K562 (cell line): ENCODE results near the gene COX4I2. TPM values are rescaled to one million over a fixed set of nuclear protein-coding genes. Genes with fewer than 3 reads are reported as not detected.
A peak's percentile ranks its signal among the peaks of the same experiment; 100 is the strongest.

Experiments used
- ATAC-seq: fragments of 200-7000 bp; cut with Tn5 transposase; 3 replicates; pipeline ENCODE4 v1.9.1; 2020; ENCODE audit warnings: moderate library complexity
- BruUV-seq: library from RNA; stranded (reverse); fragments of 400-500 nt; replicated peaks from 2 replicates; lab custom pipeline; 2021; lab: Mats Ljungman, UMichigan
- CTCF ChIA-PET: fragments of 300-600 bp; formaldehyde crosslinking; extraction: SDS; loops from one replicate; lab custom pipeline; 2021; ENCODE audit warnings: low intra/inter-chr PET ratio; lab: Yijun Ruan, JAX
- POLR2A ChIA-PET: fragments of 300-600, 350-650 bp; sonication (Branson Sonifier 250); formaldehyde crosslinking; extraction: SDS; loops from one replicate; lab custom pipeline; 2021; ENCODE audit warnings: antibody characterized with exemption, inconsistent platforms; lab: Yijun Ruan, JAX
- DNase-seq, 4 experiments: peaks; one replicate each; pipeline versions ENCODE4 v3.0.0 to v3.0.0-alpha.2; 2011 to 2018; ENCODE audit warnings: low spot score in 3 of 4, mixed read lengths in 3 of 4; ENCODE audit errors: extremely low read depth in 1 of 4
- FAIRE-seq: peaks from 2 replicates; lab custom pipeline; 2011; peaks lifted over from hg19 to GRCh38; lab: Jason Lieb, UNC
- H2AFZ ChIP-seq: 2 replicates; pipeline ENCODE4 v1.6.0; 2011; ENCODE audit warnings: low read depth, low read length, control low read depth, inconsistent platforms
- H3K27ac ChIP-seq: fragments of 200-600 bp; 3 replicates; pipeline ENCODE4 v1.8.0; 2011; ENCODE audit warnings: low read depth, mild to moderate bottlenecking, control low read depth, inconsistent platforms, low read length, moderate library complexity, mixed read lengths; ENCODE audit errors: extremely low read depth
- H3K27me3 ChIP-seq, 2 experiments: fragments of 300-600 bp in 1 of 2; 2 replicates in 1 of 2; 3 replicates in 1 of 2; pipeline versions ENCODE4 v1.6.0 to v1.8.0; 2011; ENCODE audit warnings: inconsistent platforms in 2 of 2, low read length in 2 of 2, mild to moderate bottlenecking in 1 of 2, mixed read lengths in 1 of 2, moderate library complexity in 1 of 2; ENCODE audit not compliant: control insufficient read depth in 2 of 2, insufficient read depth in 2 of 2
- H3K36me3 ChIP-seq: fragments of 300-600 bp; 3 replicates; pipeline ENCODE4 v1.8.0; 2011; ENCODE audit warnings: mild to moderate bottlenecking, low read length, inconsistent platforms; ENCODE audit not compliant: control insufficient read depth, insufficient read depth
- H3K4me1 ChIP-seq, 2 experiments: fragments of 200-600 bp in 1 of 2; replicated peaks in 1 of 2; 2 replicates in 1 of 2; 3 replicates in 1 of 2; pipeline versions ENCODE4 v1.5.1 to v1.8.0; 2011; ENCODE audit warnings: inconsistent platforms in 2 of 2, low read length in 2 of 2, mild to moderate bottlenecking in 1 of 2, mixed read lengths in 1 of 2, moderate library complexity in 1 of 2; ENCODE audit not compliant: control insufficient read depth in 2 of 2, insufficient read depth in 2 of 2
- H3K4me2 ChIP-seq: 2 replicates; pipeline ENCODE4 v1.6.1; 2011; ENCODE audit warnings: low read length, control low read depth, inconsistent platforms, mixed read lengths; ENCODE audit not compliant: insufficient read depth
- H3K4me3 ChIP-seq: fragments of 200-600 bp; sonication (generic), shearing (Covaris generic); 2 replicates; pipeline ENCODE4 v1.5.1; 2016; ENCODE audit warnings: control low read depth, inconsistent platforms
- H3K79me2 ChIP-seq: fragments of 200-600 bp; 3 replicates; pipeline ENCODE4 v1.8.0; 2011; ENCODE audit warnings: low read length, inconsistent platforms; ENCODE audit not compliant: control insufficient read depth, insufficient read depth
- H3K9ac ChIP-seq, 2 experiments: 2 replicates each; pipeline versions ENCODE4 v1.6.0 to v1.6.1; 2011; ENCODE audit warnings: low read depth in 2 of 2, low read length in 2 of 2, control low read depth in 1 of 2, inconsistent platforms in 1 of 2, mild to moderate bottlenecking in 1 of 2, mixed read lengths in 1 of 2; ENCODE audit not compliant: insufficient read depth in 1 of 2
- H3K9me1 ChIP-seq: one replicate; pipeline ENCODE4 v1.6.0; 2011; ENCODE audit warnings: inconsistent platforms, mild to moderate bottlenecking, low read length, moderate library complexity; ENCODE audit not compliant: control insufficient read depth, insufficient read depth
- H3K9me3 ChIP-seq: replicated peaks from 2 replicates; pipeline ENCODE4 v1.5.1; 2011; ENCODE audit warnings: low read depth, low read length, inconsistent platforms; ENCODE audit not compliant: control insufficient read depth, insufficient read depth
- H4K20me1 ChIP-seq: replicated peaks from 2 replicates; pipeline ENCODE4 v1.6.1; 2011; ENCODE audit warnings: low read length, inconsistent platforms, mixed read lengths; ENCODE audit not compliant: control insufficient read depth, insufficient read depth
- CBFA2T2 ChIP-seq: fragments of 450-650 bp; conservative IDR thresholded peaks from 2 replicates; pipeline ENCODE4 v1.6.1; 2017; ENCODE audit warnings: mild to moderate bottlenecking
- CXXC5 ChIP-seq: fragments of 250-450 bp; sonication (Bioruptor Pico); IDR thresholded peaks from 2 replicates; pipeline ENCODE4 v1.8.0; 2022; ENCODE audit warnings: inconsistent platforms, mild to moderate bottlenecking, moderate library complexity
- GABPB1 ChIP-seq: sonication (generic); formaldehyde crosslinking; IDR thresholded peaks from 2 replicates; pipeline ENCODE4 v1.8.0; 2022; ENCODE audit warnings: mild to moderate bottlenecking, missing genetic modification reagents
- HMG20A ChIP-seq: fragments of 450-650 bp; formaldehyde crosslinking; conservative IDR thresholded peaks from 2 replicates; pipeline ENCODE4 v1.4.0; 2020; ENCODE audit warnings: mild to moderate bottlenecking, mixed read lengths
- MED1 ChIP-seq: sonication (generic); formaldehyde crosslinking; IDR thresholded peaks from 2 replicates; pipeline ENCODE4 v1.8.1; 2023; ENCODE audit warnings: missing genetic modification reagents, borderline replicate concordance
- NCOA4 ChIP-seq: fragments of 450-650 bp; IDR thresholded peaks from 2 replicates; pipeline ENCODE4 v1.6.1; 2018; ENCODE audit warnings: mild to moderate bottlenecking; ENCODE audit not compliant: partially characterized antibody
- PTRF ChIP-seq: fragments of 450-650 bp; IDR thresholded peaks from 2 replicates; pipeline ENCODE4 v1.6.1; 2016; ENCODE audit warnings: mild to moderate bottlenecking, missing genetic modification characterization, missing compliant biosample characterization
- SRF ChIP-seq, 2 experiments: fragments of 250-450, 450-650 bp in 1 of 2; sonication (Bioruptor Pico) in 1 of 2; sonication (generic) in 1 of 2; formaldehyde crosslinking; IDR thresholded peaks; 2 replicates each; pipeline versions ENCODE4 v1.5.0 to v1.5.1; 2020 to 2022; ENCODE audit warnings: mild to moderate bottlenecking in 1 of 2, missing genetic modification reagents in 1 of 2
- ZNF589 ChIP-seq: fragments of 200-800 bp; sonication (Bioruptor generic); IDR thresholded peaks from 2 replicates; pipeline ENCODE4 v1.6.1; 2016; ENCODE audit warnings: low read depth, missing genetic modification characterization, missing compliant biosample characterization
- WGBS: fragments of 100-300 bp; shearing (Covaris generic); methylation state at CpG from one replicate; pipeline ENCODE4 v1.1.6; 2016; ENCODE audit warnings: low coverage, mixed read lengths; ENCODE audit not compliant: insufficient coverage; ENCODE audit errors: missing lambda C conversion rate; 5-methylcytosine and 5-hydroxymethylcytosine counted together
- in situ Hi-C: fragments of 300-500 bp; cut with MboI; formaldehyde crosslinking; loops from 4 replicates; pipeline ENCODE4 v1.15.0; 2018; ENCODE audit warnings: inconsistent platforms, mixed read lengths
- intact Hi-C: fragments of 100-400 bp; cut with micrococcal nuclease; formaldehyde crosslinking; loops from 2 replicates; pipeline ENCODE4 v1.14.2; 2022
- polyA plus RNA-seq, 8 experiments: library from polyadenylated mRNA; depleted of rRNA in 4 of 8; stranded (reverse) in 5 of 8; unstranded in 3 of 8; fragments of >200 nt; fragmentation: Nextera tagmentation in 2 of 8; fragmentation: Illumina TruSeq in 1 of 8; extraction: Ambion mirVana in 2 of 8; extraction: Trizol in 1 of 8; gene quantifications; 2 replicates each; pipeline versions ENCODE4 v1.2.1 to v1.2.3, GENCODE V29; 2011 to 2014; ENCODE audit warnings: inconsistent platforms in 1 of 8, missing spikeins in 1 of 8
- total RNA-seq, 7 experiments: library from RNA; depleted of rRNA in 6 of 7; stranded (reverse); fragments of >200 nt in 6 of 7; fragmentation: Illumina TruSeq in 2 of 7; extraction: Trizol in 2 of 7; gene quantifications; 2 replicates each; pipeline versions ENCODE4 v1.2.1 to v1.2.3, GENCODE V29; 2011 to 2021; ENCODE audit warnings: low replicate concordance in 1 of 7
- TF ChIP-seq, protein P1 (sequence below): IDR thresholded peaks from 2 replicates; pipeline ENCODE4 v1.6.1; 2012; ENCODE audit warnings: low read depth, low read length, improper control_type of control experiment, borderline replicate concordance
- TF ChIP-seq, protein P2 (sequence below): fragments of 150-350 bp; conservative IDR thresholded peaks from 2 replicates; pipeline ENCODE4 v1.6.1; 2014; ENCODE audit warnings: low read length
- TF ChIP-seq, protein P3 (sequence below): fragments of 450-650 bp; conservative IDR thresholded peaks from 2 replicates; pipeline ENCODE4 v1.6.1; 2016; ENCODE audit warnings: missing genetic modification characterization, low read depth, mild to moderate bottlenecking, missing compliant biosample characterization, moderate library complexity
- TF ChIP-seq, protein P4 (sequence below): fragments of 250-450 bp; sonication (Bioruptor Pico); IDR thresholded peaks from 2 replicates; pipeline ENCODE4 v1.5.0; 2021

The COX4I2 gene
- total and polyA plus RNA-seq, 9 of the 15 experiments (the other 6 are each of a cell fraction or from before 2014, with no cell fraction given), result not detected

DNA sequence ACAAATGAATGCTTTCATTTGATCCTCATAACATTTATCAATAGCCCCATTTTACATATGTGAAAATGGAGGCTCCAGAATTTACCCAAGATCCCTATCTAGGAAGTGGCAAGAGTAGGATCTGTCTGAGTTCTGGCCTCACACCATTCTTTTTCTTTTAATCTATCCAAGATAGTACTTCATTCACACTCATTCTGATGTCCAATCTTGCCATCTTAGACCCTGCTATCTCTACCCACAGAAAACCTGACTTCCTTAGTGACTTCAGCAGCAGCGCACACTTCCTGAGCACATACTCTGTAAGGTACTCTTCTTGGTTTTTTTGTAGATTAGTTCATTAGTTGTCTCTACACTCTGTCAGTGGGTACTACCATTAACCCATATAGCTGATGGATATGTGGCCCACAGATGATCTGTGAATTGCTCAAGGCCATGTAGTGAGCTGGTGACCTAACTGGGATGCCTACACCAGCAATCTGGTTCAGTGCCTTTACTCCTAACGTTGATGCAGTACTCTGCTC, 36.3 kb downstream of the COX4I2 start:
- H2AFZ ChIP-seq, result no peak overlapping the region
- FAIRE-seq, result peak; percentile 15
- H3K27me3 ChIP-seq, result no peaks in the 10 kb centered on the region
- H3K9me1 ChIP-seq, result no peaks in the 10 kb centered on the region
- intact Hi-C loops (loop anchor here (2.0 kb wide), 1 partner anchor 49 kb away; the partner anchor contains the start of gene BCL2L1), in situ Hi-C loops (no loop called here)
- DNase-seq, result peak in 2 of 4 experiments; percentile 19 to 63
- peaks cover 95% of the 10 kb centered on the region for H3K79me2 ChIP-seq
- H3K27ac ChIP-seq, result peak overlapping the region; percentile 94
- H4K20me1 ChIP-seq, result no peaks in the 10 kb centered on the region
- H3K9me3 ChIP-seq, result no peaks in the 10 kb centered on the region
- ATAC-seq, result 0 out of 3 replicates have a peak, but pooled peaks have one; percentile 1
- H3K4me1 ChIP-seq, result peaks cover 85 to 91% of the 10 kb centered on the region in 2 experiments
- CTCF ChIA-PET, result no interaction called here
- H3K36me3 ChIP-seq, result peaks cover 83% of the 10 kb centered on the region
- H3K4me3 ChIP-seq, result no peak overlapping the region
- WGBS, result 5% methylated on average over 2 of the region's 2 CpGs
- peak overlapping the region; percentile 59 for H3K4me2 ChIP-seq
- POLR2A ChIA-PET, result interaction anchor here (1.4 to 5.3 kb wide), 3 partner anchors 10 to 39 kb away, joined by 4 to 35 read pairs (median 18); no protein-coding TSS in a partner anchor
- peak overlapping the region; percentile 32 to 82; a peak in 3 of 4 replicates for H3K9ac ChIP-seq
- BruUV-seq, result no TSS peak
- TF ChIP-seq, protein P1, sequence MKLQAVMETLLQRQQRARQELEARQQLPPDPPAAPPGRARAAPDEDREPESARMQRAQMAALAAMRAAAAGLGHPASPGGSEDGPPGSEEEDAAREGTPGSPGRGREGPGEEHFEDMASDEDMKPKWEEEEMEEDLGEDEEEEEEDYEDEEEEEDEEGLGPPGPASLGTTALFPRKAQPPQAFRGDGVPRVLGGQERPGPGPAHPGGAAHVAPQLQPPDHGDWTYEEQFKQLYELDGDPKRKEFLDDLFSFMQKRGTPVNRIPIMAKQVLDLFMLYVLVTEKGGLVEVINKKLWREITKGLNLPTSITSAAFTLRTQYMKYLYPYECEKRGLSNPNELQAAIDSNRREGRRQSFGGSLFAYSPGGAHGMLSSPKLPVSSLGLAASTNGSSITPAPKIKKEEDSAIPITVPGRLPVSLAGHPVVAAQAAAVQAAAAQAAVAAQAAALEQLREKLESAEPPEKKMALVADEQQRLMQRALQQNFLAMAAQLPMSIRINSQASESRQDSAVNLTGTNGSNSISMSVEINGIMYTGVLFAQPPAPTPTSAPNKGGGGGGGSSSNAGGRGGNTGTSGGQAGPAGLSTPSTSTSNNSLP, result peak; percentile 37; the same call in 1 of the 2 replicates
- no peak for TF ChIP-seq SRF (CRISPR knock-in tag; IDR thresholded peaks at IDR 0.05)
- TF ChIP-seq, protein P2, sequence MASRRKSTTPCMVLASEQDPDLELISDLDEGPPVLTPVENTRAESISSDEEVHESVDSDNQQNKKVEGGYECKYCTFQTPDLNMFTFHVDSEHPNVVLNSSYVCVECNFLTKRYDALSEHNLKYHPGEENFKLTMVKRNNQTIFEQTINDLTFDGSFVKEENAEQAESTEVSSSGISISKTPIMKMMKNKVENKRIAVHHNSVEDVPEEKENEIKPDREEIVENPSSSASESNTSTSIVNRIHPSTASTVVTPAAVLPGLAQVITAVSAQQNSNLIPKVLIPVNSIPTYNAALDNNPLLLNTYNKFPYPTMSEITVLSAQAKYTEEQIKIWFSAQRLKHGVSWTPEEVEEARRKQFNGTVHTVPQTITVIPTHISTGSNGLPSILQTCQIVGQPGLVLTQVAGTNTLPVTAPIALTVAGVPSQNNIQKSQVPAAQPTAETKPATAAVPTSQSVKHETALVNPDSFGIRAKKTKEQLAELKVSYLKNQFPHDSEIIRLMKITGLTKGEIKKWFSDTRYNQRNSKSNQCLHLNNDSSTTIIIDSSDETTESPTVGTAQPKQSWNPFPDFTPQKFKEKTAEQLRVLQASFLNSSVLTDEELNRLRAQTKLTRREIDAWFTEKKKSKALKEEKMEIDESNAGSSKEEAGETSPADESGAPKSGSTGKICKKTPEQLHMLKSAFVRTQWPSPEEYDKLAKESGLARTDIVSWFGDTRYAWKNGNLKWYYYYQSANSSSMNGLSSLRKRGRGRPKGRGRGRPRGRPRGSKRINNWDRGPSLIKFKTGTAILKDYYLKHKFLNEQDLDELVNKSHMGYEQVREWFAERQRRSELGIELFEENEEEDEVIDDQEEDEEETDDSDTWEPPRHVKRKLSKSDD, result no peak
- TF ChIP-seq PTRF (tag), result no peak; the same call in 1 of the 2 replicates
- peak; percentile 67 for TF ChIP-seq CXXC5
- TF ChIP-seq NCOA4, result no peak
- TF ChIP-seq HMG20A (CRISPR knock-in tag), result no peak
- no peak for TF ChIP-seq GABPB1 (CRISPR knock-in tag)
- TF ChIP-seq, protein P3, sequence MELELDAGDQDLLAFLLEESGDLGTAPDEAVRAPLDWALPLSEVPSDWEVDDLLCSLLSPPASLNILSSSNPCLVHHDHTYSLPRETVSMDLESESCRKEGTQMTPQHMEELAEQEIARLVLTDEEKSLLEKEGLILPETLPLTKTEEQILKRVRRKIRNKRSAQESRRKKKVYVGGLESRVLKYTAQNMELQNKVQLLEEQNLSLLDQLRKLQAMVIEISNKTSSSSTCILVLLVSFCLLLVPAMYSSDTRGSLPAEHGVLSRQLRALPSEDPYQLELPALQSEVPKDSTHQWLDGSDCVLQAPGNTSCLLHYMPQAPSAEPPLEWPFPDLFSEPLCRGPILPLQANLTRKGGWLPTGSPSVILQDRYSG (tag), result peak; percentile 48; the same call in 1 of the 2 replicates
- no peak for TF ChIP-seq MED1 (CRISPR knock-in tag)
- TF ChIP-seq ZNF589 (CRISPR knock-in tag), result peak; percentile 19; the same call in 1 of the 2 replicates
- TF ChIP-seq, protein P4, sequence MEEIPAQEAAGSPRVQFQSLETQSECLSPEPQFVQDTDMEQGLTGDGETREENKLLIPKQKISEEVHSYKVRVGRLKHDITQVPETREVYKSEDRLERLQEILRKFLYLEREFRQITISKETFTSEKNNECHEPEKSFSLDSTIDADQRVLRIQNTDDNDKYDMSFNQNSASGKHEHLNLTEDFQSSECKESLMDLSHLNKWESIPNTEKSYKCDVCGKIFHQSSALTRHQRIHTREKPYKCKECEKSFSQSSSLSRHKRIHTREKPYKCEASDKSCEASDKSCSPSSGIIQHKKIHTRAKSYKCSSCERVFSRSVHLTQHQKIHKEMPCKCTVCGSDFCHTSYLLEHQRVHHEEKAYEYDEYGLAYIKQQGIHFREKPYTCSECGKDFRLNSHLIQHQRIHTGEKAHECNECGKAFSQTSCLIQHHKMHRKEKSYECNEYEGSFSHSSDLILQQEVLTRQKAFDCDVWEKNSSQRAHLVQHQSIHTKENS (CRISPR knock-in tag), result no peak
- TF ChIP-seq CBFA2T2, result peak; percentile 40
